NCI-H2171 (cell line): ENCODE measurements around the gene CD59.
"Not testable (repeated sequence)": the region's sequence is repeated elsewhere in the genome, so short reads cannot be mapped to it uniquely, and the experiment has no call there.

Experiments
- DNase-seq: peaks from one replicate; lab custom pipeline; 2025; lab: John Stamatoyannopoulos, UW

The CD59 gene

DNA sequence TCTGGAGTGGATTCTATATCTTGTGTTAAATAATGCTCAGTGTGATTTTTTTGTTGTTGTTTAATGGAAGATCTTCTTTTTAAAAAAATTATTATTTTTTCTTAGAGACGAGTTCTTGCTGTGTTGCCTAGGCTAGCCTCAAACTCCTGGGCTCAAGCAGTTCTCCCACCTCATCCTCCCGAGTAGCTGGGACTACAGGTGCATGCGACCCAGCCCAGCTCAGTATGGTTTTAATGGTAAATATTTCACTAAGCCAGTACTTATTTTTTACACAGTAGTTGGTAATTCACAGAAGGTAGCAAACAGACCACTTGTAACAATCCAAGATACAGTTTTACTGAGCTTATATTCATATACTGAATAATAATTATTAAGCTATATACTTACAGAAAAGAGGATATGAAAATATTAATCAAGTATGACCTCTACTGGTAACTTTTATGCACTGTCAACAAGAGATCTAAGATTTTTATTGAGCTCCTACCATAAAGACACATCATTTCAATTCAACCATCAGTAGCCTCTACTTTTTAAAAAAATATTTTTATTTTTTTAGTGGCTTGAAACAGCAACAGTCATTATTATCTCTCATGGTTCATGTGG, 6.1 kb upstream of the CD59 start:
- peak; percentile 52 for DNase-seq

DNA sequence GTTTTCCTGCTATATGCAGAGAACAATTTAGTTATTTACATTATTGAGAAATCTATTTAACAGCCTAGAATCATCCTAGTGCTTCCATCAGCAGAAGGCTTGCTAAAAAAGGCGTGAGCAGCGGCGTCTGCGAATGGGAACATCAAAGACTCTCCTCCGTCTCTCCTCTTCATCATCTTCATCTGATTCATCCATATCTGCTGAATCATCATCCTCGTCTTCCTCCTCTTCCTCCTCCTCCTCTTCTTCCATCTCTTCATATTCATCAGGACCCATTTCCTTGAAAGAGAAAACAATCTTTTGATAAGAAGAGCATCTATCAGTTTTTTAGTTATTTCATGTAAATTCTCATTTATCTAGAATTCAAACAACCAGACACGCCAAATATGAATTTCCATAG, 5.6 kb upstream of the CD59 start:
- no peak for DNase-seq

DNA sequence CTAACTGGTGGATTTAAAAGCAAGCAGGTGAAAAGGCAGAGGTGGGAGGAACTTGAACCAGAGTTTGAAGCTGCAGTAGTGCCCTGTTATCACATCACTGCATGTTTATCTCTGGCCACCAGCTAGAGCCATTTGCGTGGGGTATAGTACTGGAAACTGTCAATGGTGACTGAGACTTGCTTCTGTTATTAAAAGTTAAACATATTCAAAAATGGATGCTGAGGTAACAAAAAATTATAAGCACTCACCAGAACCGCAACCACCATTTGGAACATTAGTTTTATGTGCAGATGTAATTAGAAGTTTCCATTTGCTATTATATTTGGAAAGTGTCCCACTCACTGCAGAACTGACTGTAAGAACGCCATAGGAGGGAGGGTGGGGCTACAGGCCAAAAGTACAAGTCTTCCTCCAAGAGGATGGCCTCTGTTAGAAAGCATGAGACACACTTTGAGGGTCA, 1.2 kb upstream of the CD59 start:
- no peak for DNase-seq

DNA sequence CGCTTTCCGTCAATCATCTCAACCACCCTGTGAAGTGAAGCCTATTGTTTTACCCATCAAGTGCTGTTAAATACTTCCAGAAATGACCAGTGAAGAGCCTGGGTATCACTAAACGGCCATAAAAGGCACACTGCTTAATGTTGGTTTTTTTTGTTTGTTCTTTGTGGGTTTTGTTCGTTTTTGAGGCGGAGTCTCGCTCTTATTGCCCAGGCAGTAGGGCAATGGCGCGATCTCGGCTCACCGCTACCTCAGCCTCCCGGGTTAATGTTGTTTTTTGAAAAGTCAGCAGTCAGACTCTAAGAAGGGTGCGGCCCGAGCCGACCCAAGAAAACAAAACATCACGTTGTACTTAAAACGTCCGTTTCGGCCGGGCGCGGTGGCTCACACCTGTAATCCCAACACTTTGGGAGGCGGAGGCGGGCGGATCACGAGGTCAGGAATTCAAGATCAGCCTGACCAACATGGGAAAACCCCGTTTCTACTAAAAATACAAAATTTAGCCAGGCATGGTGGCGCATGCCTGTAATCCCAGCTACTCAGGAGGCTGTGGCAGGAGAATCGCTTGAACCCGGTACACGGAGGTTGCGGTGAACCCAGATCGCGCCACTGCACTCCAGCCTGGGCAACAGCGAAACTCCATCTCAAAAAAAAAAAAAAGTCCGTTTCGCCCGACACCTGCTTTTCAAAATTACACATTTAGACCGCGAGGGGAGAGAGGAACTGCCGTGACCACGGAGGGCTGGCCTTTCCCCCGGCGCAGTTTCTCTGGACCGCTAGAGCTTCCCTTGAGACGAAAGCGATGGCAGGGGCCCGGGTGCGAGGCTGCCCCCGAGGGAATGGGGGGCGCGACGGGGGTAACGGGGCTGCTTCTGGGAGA, 714 bp downstream of the CD59 start:
- peak; percentile 65 for DNase-seq

DNA sequence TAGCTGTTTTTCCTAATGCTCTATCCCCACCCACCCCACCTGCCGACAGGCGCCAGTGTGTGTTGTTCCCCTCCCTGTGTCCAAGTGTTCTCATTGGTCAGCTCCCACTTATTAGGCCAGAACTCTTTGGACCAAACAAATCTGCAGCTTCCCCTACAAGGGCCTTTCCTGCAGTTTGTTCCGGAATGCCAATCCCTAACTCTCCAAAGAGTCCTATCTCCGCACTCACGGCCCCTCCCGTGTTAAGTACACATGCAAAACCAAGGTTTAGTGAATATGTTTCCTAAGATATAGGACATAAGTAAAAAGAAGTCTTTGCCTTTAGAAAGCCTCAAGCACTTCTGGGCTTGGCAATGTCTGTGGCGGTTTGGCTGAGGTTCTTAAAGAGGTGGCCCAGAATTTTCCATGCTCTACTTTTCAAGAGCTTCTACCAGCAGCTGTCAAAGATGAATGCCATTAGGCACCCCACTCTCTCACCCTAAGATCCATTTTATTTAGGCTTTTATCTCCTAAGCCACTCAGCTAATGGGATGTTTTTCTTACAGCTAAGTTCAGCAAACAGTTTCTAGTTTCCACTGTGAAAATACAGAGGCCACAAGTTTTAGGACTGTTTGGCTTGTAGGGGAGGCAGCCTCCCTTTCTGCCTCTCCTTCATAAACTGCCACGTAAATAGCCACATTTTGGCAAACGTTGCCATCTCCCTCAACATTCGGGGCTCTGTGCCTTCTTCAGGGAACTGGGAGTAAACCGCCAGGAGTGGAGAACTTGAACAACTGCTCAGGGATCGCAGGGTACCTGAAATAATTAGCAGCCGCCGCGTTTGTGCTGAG, 1.6 kb downstream of the CD59 start:
- no peak for DNase-seq

DNA sequence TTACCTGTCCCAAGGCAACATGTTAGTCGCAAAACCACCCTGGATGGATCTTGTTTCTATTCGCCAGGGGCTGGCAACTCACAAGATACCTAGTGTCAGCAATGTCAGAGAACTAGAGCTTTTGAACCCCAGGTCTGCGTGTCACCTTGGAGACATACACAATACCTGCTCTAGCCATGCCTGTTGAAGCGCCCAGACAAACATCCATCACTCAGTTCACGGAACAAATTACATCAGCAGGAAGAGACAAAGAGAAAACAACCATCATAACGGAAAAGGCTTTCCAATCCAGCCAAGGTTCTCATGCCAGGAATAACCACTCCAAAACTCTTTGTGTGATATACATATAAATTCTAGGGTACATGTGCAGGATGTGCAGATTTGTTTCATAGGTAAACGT, 2.2 kb downstream of the CD59 start:
- no peak for DNase-seq

DNA sequence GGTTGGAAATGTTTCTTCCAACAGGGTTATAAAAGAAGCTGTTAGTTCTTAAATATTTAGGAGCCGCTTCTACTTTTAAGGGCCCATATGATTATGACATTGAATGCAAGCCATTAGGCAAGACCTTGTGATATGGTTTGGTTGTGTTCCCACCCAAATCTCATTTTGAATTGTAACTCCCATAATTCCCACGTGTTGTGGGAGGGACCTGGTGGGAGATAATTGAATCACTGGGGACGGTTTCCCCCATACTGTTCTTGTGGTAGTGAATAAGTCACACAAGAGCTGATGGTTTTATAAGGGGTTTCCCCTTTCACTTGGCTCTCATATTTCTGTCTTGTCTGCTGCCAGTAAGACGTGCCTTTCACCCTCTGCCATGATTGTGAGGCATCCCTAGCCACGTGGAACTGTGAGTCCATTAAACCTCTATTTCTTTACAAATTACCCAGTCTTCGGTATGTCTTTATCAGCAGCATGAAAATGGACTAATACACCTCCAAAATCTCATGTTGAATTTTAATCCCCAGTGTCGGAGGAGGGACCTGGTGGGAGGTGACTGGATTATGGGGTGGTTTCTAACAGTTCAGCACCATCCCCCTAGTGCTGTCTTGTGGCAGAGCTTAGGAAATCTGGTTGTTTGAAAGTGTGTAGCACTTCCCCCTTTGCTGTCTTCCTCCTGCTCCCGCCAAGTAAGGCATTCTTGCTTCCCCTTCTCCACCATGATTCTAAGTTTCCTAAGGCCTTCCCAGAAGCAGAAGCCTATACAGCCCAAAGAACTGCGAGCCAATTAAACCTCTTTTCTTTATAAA, 4.3 kb downstream of the CD59 start:
- DNase-seq = no peak

DNA sequence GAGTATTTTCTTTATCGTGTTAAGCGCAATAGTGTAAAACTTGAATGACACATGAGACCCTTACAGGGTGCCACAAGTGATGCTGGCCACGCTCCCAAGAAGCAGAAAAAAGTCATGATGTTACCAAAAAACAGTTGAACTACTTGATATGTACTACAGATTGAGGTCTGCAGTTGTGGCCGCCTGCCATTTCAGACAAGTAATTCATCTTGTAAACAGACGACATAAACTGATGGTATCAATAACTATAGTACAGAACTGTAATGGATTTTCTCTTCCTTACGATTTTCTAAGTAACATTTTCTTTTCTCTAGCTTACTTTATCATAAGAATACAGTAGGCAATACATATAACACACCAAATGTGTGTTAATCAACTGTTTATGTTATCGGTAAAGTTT, 5.5 kb downstream of the CD59 start:
- peak; percentile 46 for DNase-seq

DNA sequence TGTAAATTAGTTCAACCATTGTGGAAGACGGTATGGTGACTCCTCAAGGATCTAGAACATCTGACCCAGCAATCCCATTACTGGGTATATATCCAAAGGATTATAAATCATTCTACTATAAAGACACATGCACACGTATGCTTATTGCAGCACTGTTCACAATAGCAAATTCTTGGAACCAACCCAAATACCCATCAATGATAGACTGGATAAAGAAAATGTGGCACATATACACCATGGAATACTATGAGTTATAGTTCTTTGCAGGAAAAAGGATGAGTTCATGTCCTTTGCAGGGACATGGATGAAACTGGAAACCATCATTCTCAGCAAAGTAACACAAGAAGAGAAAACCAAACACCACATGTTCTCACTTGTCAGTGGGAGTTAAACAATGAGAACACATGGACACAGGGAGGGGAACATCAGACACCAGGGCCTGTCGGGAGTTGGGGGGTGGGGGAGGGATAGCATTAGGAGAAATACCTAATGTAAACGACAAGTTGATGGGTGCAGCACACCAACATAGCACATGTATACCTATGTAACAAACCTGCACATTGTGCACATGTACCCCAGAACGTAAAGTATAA, 7.1 kb downstream of the CD59 start:
- DNase-seq = peak; percentile 85

DNA sequence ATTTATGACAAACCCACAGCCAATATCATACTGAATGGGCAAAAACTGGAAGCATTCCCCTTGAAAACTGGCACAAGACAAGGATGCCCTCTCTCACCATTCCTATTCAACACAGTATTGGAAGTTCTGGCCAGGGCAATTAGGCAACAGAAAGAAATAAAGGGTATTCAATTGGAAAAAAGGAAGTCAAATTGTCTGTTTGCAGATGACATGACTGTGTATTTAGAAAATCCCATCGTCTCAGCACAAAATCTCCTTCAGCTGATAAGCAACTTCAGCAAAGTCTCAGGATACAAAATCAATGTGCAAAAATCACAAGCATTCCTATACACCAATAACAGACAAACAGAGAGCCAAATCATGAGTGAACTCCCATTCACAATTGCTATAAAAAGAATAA, 8.7 kb downstream of the CD59 start:
- not testable (repeated sequence) for DNase-seq

DNA sequence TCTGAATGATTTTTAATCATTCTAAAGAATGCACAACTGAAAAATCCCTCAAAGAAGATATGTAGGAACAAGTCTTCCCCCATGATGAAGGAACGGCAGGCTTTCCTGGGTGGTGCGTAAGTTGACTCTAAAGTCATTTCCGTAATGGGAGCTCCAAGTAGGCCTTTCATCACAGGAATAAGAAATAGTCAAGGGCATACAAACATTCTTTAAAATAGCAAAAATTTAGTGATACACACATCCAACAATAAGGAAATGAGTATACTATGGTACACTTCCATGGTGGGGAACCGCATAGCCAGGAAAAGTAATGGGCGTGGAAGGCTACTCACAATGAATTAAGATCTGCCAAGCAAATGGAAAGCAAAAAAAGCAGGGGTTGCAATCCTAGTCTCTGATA, 10.7 kb downstream of the CD59 start:
- no peak for DNase-seq

DNA sequence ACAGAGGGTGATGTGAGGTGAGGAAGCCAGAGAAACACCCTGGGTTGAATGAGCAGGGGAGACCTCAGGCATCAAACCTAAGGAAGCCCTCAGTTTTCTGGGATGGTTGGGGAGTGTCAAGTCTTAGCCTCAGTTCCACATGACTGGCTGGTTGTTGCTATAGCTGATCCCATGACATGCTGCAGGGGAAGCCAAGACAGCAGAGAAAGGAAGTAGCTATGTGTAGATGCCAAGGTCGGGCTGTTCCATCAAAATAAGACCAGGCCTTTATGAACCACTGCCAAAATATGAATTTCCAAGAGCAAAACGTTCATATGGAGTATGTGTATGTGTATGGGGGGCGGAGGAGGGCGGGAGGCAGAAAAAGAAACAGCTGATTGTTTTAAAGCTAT, 11.6 kb downstream of the CD59 start:
- no peak for DNase-seq

DNA sequence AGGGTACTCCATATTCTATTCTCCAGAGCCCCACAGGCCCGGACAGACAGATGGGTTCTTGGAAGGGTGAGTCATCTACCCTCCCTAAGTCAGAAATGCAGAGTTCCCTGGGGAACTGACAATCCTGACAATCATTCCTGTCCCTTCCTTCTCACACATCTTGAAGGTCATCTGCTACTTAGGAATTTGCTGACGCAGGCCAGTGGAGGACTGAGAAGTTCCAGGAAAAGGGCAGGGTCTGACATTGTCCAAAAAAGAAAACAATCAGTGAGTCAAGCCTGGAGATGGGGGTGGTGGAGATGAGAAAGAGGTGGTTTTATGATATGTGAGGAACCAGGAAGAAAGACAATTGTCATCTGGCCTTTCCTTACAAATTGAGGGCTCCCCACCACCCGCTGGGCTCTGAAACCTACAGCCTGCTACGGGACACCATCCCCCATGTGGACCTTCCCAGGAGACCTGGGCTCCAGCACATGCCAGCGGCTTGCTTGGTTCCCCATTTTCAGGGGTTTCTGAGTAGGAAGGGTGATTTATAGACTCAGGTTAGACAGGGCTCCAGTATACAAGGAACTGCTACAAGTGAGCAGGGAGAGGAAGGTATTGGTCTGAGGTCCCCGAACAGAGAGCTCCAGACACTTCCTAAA, 12.9 kb downstream of the CD59 start:
- peak; percentile 24 for DNase-seq

DNA sequence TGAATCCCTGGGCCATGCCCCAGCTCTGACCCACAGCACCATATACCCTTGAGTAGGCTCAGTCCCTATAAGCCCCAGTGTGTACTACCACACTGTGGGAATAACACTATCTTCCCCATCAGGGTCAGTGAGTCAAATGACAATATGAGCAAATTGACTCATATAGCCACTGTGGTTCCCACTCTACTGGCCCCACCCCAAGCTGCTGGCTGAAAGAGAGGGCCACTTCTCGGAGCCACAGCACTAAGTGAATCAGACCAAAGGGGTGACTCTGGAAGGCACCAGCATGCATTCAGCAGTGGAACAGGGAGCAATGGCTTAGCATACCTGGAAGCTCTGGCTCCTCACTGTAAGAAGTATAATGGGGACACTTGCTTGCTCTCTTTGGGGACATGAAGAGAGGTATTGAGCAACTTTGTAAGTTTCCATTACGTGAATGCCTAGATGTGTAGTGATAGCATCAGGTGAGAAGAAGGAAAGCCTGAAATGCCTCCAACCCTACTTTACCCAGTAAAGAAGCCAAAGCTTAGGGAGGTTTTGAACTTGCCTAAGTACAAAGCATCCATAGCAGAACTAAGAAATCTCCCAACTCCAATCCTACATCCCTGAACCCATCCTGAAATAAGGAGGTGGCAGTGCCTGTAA, 13.5 kb downstream of the CD59 start:
- no peak for DNase-seq

DNA sequence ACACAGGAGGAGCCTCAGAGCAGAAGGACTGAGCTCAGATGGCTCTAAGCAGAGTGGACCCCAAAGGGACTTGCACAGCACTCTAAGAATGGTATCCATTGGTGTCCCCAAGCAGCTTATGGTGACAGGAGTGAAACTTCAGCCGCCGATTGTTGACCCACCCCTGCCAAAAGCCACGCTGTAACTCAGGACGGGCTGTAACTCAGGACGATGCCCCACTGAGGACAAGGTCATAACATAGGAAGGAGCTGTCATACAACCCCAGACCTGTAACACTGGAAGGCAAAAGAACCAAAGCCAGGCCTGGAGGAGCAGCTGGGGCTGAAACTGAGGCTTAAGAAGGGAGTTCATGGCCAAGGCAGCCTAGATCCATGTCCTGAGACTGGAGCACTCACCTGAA, 14.2 kb downstream of the CD59 start:
- DNase-seq = no peak

DNA sequence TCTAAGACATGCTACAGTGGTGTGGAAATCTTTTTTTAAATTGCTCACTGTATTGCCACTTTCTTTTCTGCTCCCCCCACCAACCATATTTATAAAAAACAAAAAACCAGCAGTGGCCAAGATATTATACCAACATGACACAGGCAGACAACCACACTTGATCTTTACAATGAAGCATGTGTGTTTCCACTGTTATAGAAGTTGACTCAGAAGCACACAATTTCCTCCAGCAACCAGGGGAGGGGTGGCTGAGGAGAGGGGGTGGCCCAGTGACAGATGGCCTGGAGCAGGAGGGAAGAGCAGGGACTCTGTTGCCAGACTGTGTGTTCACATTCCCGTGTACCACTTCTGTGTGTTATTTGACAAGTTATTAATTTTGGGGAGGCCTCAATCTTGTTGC, 14.8 kb downstream of the CD59 start:
- peak; percentile 67 for DNase-seq

DNA sequence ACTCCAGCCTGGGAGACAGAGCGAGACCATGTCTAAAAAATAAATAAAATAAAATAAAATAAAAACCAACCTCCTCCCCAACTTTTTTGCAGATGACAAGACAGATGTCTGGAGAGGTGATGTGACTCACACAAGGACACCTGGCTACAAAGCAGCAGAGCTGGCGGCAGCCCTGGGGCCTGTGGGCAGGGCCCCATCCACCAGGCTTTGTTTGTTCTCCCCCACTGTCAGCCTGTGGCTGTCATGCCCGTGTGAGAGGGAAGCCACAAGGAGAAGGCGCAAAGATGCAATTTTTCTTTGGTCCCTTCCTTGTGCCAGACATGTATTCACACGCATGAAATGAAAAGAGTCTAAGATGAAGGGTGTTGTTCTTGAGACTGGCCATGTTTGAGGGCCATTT, 16.6 kb downstream of the CD59 start:
- DNase-seq = no peak

DNA sequence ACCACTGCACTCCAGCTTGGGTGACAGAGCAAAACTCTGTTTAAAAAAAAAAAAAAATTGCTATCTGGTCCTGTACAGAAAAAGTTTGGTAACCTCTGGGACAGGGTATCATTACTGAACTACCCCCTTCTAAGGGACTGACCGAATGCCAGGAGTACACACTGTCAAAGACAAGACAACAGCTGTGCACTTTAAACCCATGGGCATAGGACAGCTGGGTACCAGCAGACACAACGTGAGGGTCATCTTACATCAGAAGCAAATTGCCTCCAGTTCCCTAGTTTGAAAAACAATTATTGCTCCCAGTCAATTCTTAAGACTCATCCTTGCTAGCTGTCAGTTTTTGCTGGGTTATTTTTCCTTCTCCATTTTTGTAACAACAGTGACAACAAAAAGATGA, 17.8 kb downstream of the CD59 start:
- DNase-seq = no peak

DNA sequence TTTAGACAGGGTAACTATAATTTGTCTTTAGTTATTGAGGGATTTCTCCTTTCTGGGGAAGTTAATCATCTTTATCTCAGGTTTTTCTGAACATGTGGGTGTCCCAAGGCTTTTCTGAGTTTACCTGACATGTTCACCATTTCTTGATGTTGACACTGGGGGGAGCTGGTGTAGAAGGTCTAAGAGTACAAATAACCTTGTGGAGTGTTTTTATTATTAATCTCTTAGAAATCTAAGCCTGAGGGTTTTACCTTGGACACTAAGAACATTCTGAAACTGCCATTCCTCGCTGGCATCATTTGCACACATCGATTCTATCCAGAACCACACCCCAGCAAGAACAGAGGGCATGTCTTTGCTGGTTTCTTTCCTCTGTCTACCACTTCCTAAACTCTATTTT, 20.0 kb downstream of the CD59 start:
- DNase-seq = no peak

DNA sequence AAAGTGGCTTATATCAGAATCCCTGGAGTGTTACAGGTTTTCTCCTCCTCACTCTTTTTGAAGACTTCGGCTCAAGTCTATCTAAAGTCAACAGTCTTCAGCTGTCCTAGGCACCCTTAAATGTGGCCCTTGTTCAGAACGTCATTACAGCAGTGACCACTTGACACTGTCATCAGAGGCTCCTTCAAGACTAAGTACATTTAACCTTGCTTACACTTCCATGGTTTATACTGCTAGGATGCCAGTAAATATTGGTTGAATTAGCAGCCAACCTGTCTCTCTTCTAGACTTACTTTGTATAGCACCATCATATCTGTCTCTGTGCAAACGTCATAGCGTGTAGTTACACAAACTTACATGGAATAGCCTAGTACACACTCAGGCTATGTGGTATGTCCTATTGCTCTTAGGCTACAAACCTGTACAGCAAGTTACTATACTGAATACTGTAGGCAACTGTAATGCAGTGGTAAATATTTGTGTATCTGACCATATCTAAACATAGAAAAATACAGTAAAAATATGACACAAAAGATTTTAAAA, 22.3 kb downstream of the CD59 start:
- no peak for DNase-seq
